K562 (cell line): ENCODE results near the gene CMIP. TPM values are rescaled to one million over a fixed set of nuclear protein-coding genes. Genes with fewer than 3 reads are reported as not detected.

Source experiments
- ARID2 ChIP-seq: fragments of 450-650 bp; IDR thresholded peaks from 2 replicates; pipeline ENCODE4 v1.6.1; 2017; ENCODE audit warnings: antibody characterized with exemption, mild to moderate bottlenecking
- BCOR ChIP-seq: fragments of 450-650 bp; IDR thresholded peaks from 2 replicates; pipeline ENCODE4 v1.6.1; 2016
- CBX5 ChIP-seq: IDR thresholded peaks from 2 replicates; pipeline ENCODE4 v1.6.1; 2014; ENCODE audit warnings: low read depth, borderline replicate concordance
- CREB5 ChIP-seq: fragments of 250-450 bp; sonication (Bioruptor Pico); IDR thresholded peaks from 2 replicates; pipeline ENCODE4 v1.5.0; 2020; ENCODE audit warnings: mild to moderate bottlenecking
- ELF2 ChIP-seq: fragments of 250-450 bp; sonication (Bioruptor Pico); IDR thresholded peaks from 2 replicates; pipeline ENCODE4 v1.5.0; 2021; ENCODE audit warnings: mild to moderate bottlenecking
- FOXJ2 ChIP-seq: fragments of 200-800 bp; sonication (Bioruptor generic); IDR thresholded peaks from 2 replicates; pipeline ENCODE4 v1.6.1; 2016; ENCODE audit warnings: missing genetic modification characterization, missing compliant biosample characterization
- HNRNPK ChIP-seq: fragments of 200-400 bp; formaldehyde crosslinking; IDR thresholded peaks from one replicate; pipeline ENCODE4 v1.6.1; 2018; ENCODE audit warnings: mild to moderate bottlenecking, low read depth, low read length; ENCODE audit not compliant: poor library complexity, severe bottlenecking
- MCM2 ChIP-seq: fragments of 450-650 bp; IDR thresholded peaks from 2 replicates; pipeline ENCODE4 v1.6.1; 2017; ENCODE audit warnings: low read depth, mild to moderate bottlenecking
- MTF1 ChIP-seq: fragments of 250-450 bp; sonication (Bioruptor Pico); IDR thresholded peaks from 2 replicates; pipeline ENCODE4 v1.9.0; 2021; ENCODE audit warnings: moderate library complexity, mild to moderate bottlenecking, inconsistent platforms, borderline replicate concordance
- NELFE ChIP-seq: IDR thresholded peaks from 2 replicates; pipeline ENCODE4 v1.6.1; 2011; ENCODE audit warnings: mild to moderate bottlenecking; ENCODE audit not compliant: insufficient read depth, insufficient read length
- POLR3G ChIP-seq: IDR thresholded peaks from 2 replicates; pipeline ENCODE4 v1.6.1; 2011; ENCODE audit not compliant: insufficient read length, insufficient replicate concordance; ENCODE audit errors: extremely low read depth
- RBM39 ChIP-seq: fragments of 200-400 bp; formaldehyde crosslinking; optimal IDR thresholded peaks from 2 replicates; pipeline ENCODE3; 2018; ENCODE audit warnings: low read depth, low read length
- RUNX1 ChIP-seq: sonication (generic); IDR thresholded peaks from 2 replicates; pipeline ENCODE4 v1.6.1; 2016; ENCODE audit warnings: antibody characterized with exemption, low read depth
- SAFB ChIP-seq: fragments of 200-400 bp; formaldehyde crosslinking; IDR thresholded peaks from 2 replicates; pipeline ENCODE4 v1.6.1; 2017; ENCODE audit warnings: low read depth, low read length, borderline replicate concordance
- SIN3B ChIP-seq: fragments of 450-650 bp; IDR thresholded peaks from 2 replicates; pipeline ENCODE4 v1.6.1; 2017; ENCODE audit warnings: low read depth, mild to moderate bottlenecking, moderate library complexity
- TEAD1 ChIP-seq, 2 experiments: fragments of 450-650 bp in 1 of 2; sonication (generic) in 1 of 2; formaldehyde crosslinking; IDR thresholded peaks; 2 replicates each; pipeline versions ENCODE4 v1.4.0 to v1.8.0; 2020 to 2022; ENCODE audit warnings: mild to moderate bottlenecking in 2 of 2, missing genetic modification reagents in 1 of 2
- TFAM ChIP-seq: fragments of 250-450 bp; sonication (Bioruptor Pico); conservative IDR thresholded peaks from 2 replicates; pipeline ENCODE4 v1.5.0; 2021; ENCODE audit warnings: mild to moderate bottlenecking, moderate library complexity
- THAP12 ChIP-seq: fragments of 250-450 bp; sonication (Bioruptor Pico); IDR thresholded peaks from 2 replicates; pipeline ENCODE4 v1.9.0; 2021; ENCODE audit warnings: mild to moderate bottlenecking, inconsistent platforms
- ZBTB49 ChIP-seq: sonication (generic); formaldehyde crosslinking; IDR thresholded peaks from 2 replicates; pipeline ENCODE4 v1.8.0; 2022; ENCODE audit warnings: missing genetic modification reagents, mild to moderate bottlenecking, borderline replicate concordance
- ZNF140 ChIP-seq: fragments of 250-450 bp; sonication (Bioruptor Pico); IDR thresholded peaks from 2 replicates; pipeline ENCODE4 v1.8.0; 2021; ENCODE audit warnings: moderate library complexity, mild to moderate bottlenecking, inconsistent platforms
- ZNF24 ChIP-seq: fragments of 450-650 bp; IDR thresholded peaks from 2 replicates; pipeline ENCODE4 v1.6.1; 2016
- ZNF282 ChIP-seq: sonication (generic); formaldehyde crosslinking; IDR thresholded peaks from 2 replicates; pipeline ENCODE4 v1.8.1; 2023; ENCODE audit warnings: missing genetic modification reagents
- ZNF431 ChIP-seq: sonication (generic); formaldehyde crosslinking; IDR thresholded peaks from 2 replicates; pipeline ENCODE4 v1.8.0; 2022; ENCODE audit warnings: mild to moderate bottlenecking, missing genetic modification reagents
- polyA plus RNA-seq, 8 experiments: library from polyadenylated mRNA; depleted of rRNA in 4 of 8; stranded (reverse) in 5 of 8; unstranded in 3 of 8; fragments of >200 nt; fragmentation: Nextera tagmentation in 2 of 8; fragmentation: Illumina TruSeq in 1 of 8; extraction: Ambion mirVana in 2 of 8; extraction: Trizol in 1 of 8; gene quantifications; 2 replicates each; pipeline versions ENCODE4 v1.2.1 to v1.2.3, GENCODE V29; 2011 to 2014; ENCODE audit warnings: inconsistent platforms in 1 of 8, missing spikeins in 1 of 8
- total RNA-seq, 7 experiments: library from RNA; depleted of rRNA in 6 of 7; stranded (reverse); fragments of >200 nt in 6 of 7; fragmentation: Illumina TruSeq in 2 of 7; extraction: Trizol in 2 of 7; gene quantifications; 2 replicates each; pipeline versions ENCODE4 v1.2.1 to v1.2.3, GENCODE V29; 2011 to 2021; ENCODE audit warnings: low replicate concordance in 1 of 7

Gene CMIP
- total and polyA plus RNA-seq, 9 of the 15 experiments (the other 6 are each of a cell fraction or from before 2014, with no cell fraction given), result 0.94 to 82.5 (median 10.3) TPM

GRCh38 chr16:81469710-81470535 is 25.3 kb downstream of the CMIP start (continued):
- no peak for TF ChIP-seq MCM2
- no peak for TF ChIP-seq HNRNPK
- TF ChIP-seq MTF1, result no peak
- TF ChIP-seq ZNF140, result no peak
- TF ChIP-seq ZNF431 (CRISPR knock-in tag), result no peak
- TF ChIP-seq SAFB, result no peak
- TF ChIP-seq ELF2 (CRISPR knock-in tag), result 0 out of 2 replicates have a peak, but pooled peaks have one; percentile 25
- TF ChIP-seq CBX5, result no peak
- TF ChIP-seq CREB5 (CRISPR knock-in tag), result no peak
- TF ChIP-seq BCOR, result no peak; the same call in 1 of the 2 replicates
- no peak for TF ChIP-seq THAP12 (CRISPR knock-in tag)
- TF ChIP-seq ZNF24, result no peak
- TF ChIP-seq TFAM (CRISPR knock-in tag), result no peak
- no peak for TF ChIP-seq RBM39
- no peak for TF ChIP-seq NELFE
- TF ChIP-seq ZBTB49 (CRISPR knock-in tag), result no peak
- TF ChIP-seq ZNF282 (CRISPR knock-in tag), result no peak
- no peak for TF ChIP-seq POLR3G
- no peak for TF ChIP-seq RUNX1
- no peak for TF ChIP-seq FOXJ2 (tag)
- TF ChIP-seq ARID2, result no peak
- no peak for TF ChIP-seq SIN3B
- peak in 1 of 2 experiments; percentile 59; a peak in 2 of 4 replicates for TF ChIP-seq TEAD1 (CRISPR knock-in tag; IDR thresholded peaks at IDR 0.05)
